A673 (cell line): ENCODE results near the gene GLIS2.

ENCODE experiments used
- EZH2 ChIP-seq: fragments of 200-600 bp; sonication (generic); IDR thresholded peaks from 2 replicates; pipeline ENCODE4 v1.6.1; 2017; ENCODE audit warnings: borderline replicate concordance, low read depth, mild to moderate bottlenecking, mixed read lengths, antibody characterized with exemption, low read length; ENCODE audit not compliant: poor library complexity, severe bottlenecking
- TF ChIP-seq, protein P1 (sequence below): fragments of 300-800, 200-600 bp; sonication (generic); conservative IDR thresholded peaks from 2 replicates; pipeline ENCODE4 v1.5.1; 2017; ENCODE audit warnings: low read depth, mild to moderate bottlenecking, antibody characterized with exemption, low read length, moderate library complexity, mixed read lengths

DNA sequence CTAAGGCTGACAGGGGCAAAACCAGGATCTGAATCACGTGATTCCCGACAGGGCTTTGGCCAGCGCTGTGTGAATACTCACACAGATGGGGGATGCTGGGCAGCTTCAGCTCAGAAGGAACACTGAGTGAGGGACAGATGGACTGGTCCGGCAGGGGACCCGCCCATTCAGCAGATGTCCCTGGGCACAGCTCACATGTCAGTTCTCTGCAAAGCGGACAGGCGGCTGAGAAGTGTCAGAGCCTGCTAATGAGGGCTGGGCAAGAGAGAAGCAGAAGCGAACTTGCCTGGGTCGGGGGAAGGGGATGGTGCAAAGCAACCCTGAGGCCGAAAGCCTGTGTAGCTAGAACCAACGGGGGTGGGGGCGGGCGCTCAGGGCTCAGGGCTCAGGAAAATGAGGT, 11.9 kb upstream of the GLIS2 start:
- TF ChIP-seq, protein P1, sequence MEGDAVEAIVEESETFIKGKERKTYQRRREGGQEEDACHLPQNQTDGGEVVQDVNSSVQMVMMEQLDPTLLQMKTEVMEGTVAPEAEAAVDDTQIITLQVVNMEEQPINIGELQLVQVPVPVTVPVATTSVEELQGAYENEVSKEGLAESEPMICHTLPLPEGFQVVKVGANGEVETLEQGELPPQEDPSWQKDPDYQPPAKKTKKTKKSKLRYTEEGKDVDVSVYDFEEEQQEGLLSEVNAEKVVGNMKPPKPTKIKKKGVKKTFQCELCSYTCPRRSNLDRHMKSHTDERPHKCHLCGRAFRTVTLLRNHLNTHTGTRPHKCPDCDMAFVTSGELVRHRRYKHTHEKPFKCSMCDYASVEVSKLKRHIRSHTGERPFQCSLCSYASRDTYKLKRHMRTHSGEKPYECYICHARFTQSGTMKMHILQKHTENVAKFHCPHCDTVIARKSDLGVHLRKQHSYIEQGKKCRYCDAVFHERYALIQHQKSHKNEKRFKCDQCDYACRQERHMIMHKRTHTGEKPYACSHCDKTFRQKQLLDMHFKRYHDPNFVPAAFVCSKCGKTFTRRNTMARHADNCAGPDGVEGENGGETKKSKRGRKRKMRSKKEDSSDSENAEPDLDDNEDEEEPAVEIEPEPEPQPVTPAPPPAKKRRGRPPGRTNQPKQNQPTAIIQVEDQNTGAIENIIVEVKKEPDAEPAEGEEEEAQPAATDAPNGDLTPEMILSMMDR: no peak
- TF ChIP-seq EZH2: no peak
